ENCODE measurements around the gene ADAM12. TPM values are rescaled to one million over a fixed set of nuclear protein-coding genes. Genes with fewer than 3 reads are reported as not detected.
"Not testable (repeated sequence)": the region's sequence is repeated elsewhere in the genome, so short reads cannot be mapped to it uniquely, and the experiment has no call there.

Gene ADAM12
- total and polyA plus RNA-seq, 2 of the 13 experiments (the other 11 are each of a cell fraction or from before 2014, with no cell fraction given), result not detected

DNA sequence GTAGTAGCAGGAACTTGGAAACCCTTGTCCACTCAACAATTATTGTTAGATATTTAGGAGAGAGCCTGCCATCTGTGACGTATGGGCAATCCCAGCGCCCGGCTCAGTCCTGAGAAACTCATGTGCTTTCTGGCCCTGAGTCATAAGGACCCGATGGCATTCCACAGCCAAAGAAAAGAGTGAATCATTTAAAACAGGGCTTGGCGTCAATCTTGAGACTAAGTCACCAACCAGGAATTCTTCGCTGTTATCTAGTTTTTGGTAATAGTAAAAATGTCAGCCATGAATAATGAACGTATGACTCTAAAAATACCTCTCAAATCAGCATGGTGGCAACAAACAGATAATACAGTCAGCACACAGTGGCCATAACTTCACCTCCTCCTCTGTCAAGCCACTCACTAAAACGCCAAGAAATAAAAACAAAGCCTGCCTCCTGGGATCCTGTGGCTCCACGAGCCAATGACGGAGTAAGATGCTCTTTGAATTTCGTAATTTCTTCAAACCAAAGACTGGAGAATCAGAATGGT lies 140.8 kb downstream of the ADAM12 start (continued):
- TF ChIP-seq, protein P1, sequence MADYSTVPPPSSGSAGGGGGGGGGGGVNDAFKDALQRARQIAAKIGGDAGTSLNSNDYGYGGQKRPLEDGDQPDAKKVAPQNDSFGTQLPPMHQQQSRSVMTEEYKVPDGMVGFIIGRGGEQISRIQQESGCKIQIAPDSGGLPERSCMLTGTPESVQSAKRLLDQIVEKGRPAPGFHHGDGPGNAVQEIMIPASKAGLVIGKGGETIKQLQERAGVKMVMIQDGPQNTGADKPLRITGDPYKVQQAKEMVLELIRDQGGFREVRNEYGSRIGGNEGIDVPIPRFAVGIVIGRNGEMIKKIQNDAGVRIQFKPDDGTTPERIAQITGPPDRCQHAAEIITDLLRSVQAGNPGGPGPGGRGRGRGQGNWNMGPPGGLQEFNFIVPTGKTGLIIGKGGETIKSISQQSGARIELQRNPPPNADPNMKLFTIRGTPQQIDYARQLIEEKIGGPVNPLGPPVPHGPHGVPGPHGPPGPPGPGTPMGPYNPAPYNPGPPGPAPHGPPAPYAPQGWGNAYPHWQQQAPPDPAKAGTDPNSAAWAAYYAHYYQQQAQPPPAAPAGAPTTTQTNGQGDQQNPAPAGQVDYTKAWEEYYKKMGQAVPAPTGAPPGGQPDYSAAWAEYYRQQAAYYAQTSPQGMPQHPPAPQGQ (CRISPR knock-in tag; IDR thresholded peaks at IDR 0.05; ENCODE audit: borderline replicate concordance), result no peak
- TF ChIP-seq, protein P2, sequence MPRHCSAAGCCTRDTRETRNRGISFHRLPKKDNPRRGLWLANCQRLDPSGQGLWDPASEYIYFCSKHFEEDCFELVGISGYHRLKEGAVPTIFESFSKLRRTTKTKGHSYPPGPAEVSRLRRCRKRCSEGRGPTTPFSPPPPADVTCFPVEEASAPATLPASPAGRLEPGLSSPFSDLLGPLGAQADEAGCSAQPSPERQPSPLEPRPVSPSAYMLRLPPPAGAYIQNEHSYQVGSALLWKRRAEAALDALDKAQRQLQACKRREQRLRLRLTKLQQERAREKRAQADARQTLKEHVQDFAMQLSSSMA (CRISPR knock-in tag; IDR thresholded peaks at IDR 0.05), result no peak

DNA sequence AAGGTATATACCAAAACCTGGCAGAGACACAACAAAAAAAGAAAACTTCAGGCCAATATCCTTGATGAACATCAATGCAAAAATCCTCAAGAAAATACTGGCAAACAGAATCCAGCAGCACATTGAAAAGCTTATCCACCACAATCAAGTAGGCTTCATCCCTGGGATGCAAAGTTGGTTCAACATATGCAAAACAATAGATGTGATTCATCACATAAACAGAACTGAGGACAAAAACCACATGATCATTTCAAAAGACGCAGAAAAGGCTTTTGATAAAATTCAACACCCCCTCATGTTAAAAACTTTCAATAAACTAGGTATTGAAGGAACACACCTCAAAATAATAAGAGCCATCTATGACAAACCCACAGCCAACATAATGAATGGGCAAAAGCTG lies 141.9 kb downstream of the ADAM12 start:
- BruUV-seq (replicated peaks); H3K36me3 ChIP-seq (replicated peaks in 1 of 2; ENCODE audit: control insufficient read depth in 1 of 2, insufficient read depth in 2 of 2, low read length in 2 of 2); ATAC-seq; H3K27ac ChIP-seq (ENCODE audit: extremely low read length, insufficient read depth, low read length); POLR2A ChIA-PET; FAIRE-seq; H3K4me2 ChIP-seq (ENCODE audit: low read depth, low read length); H3K79me2 ChIP-seq (ENCODE audit: insufficient read depth, low read length); H3K4me3 ChIP-seq (replicated peaks in 1 of 3; ENCODE audit: insufficient read depth in 1 of 3, low read depth in 2 of 3, low read length in 3 of 3); CTCF ChIA-PET (ENCODE audit: low intra/inter-chr PET ratio, low total read pairs); DNase-seq (ENCODE audit: low spot score); in situ Hi-C loops (cut with HindIII; ENCODE audit: extremely low pct_ligation_motif_present, low pct_unique_long_range_greater_than_20kb); H4K20me1 ChIP-seq (ENCODE audit: insufficient read depth, low read length); H3K9me3 ChIP-seq (ENCODE audit: low read length); H3K4me1 ChIP-seq (ENCODE audit: insufficient read depth, low read length); H3K9ac ChIP-seq (ENCODE audit: insufficient read depth, low read depth, low read length); H2AFZ ChIP-seq (ENCODE audit: low read length); intact Hi-C loops (cut with micrococcal nuclease; ENCODE audit: unreplicated experiment): not testable (repeated sequence)
- 32% methylated on average over 1 of the region's 1 CpG for WGBS (ENCODE audit: low lambda C conversion rate)
- H3K27me3 ChIP-seq (ENCODE audit: control insufficient read depth in 1 of 2, insufficient read depth in 2 of 2, low read length in 2 of 2), result peaks cover 3 to 15% of the 10 kb centered on the region in 2 experiments; a peak in 4 of 5 replicates

DNA sequence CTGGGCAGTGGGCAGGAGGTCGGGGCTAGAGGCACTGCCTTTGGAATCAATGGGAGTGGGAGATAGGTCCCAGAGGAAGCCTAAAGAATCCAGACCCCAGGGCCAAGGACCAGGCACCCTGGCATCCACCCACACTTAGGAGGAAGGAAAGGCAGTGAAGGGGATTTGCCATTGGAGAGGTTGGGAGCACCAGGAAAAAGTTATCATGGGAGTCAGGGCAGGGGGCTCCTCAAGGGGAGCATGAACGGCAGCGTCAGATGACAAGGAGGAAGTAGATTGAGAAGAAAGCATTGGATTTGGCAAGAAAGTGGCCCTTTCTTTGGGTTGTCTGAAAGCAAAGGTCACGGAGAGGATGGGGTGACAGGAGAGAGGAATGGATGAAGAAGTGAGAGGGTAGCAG lies 142.8 kb downstream of the ADAM12 start:
- Histone ChIP-seq H3K9ac (ENCODE audit: insufficient read depth, low read depth, low read length) (no peak overlapping the region), H3K4me3 (replicated peaks in 1 of 3; ENCODE audit: insufficient read depth in 1 of 3, low read depth in 2 of 3, low read length in 3 of 3) (no peak overlapping the region), H3K36me3 (replicated peaks in 1 of 2; ENCODE audit: control insufficient read depth in 1 of 2, insufficient read depth in 2 of 2, low read length in 2 of 2) (no peaks in the 10 kb centered on the region), H3K4me2 (ENCODE audit: low read depth, low read length) (no peak overlapping the region), H3K27ac (ENCODE audit: extremely low read length, insufficient read depth, low read length) (no peak overlapping the region), H3K9me3 (ENCODE audit: low read length) (no peaks in the 10 kb centered on the region), H2AFZ (ENCODE audit: low read length) (no peak overlapping the region), H3K27me3 (ENCODE audit: control insufficient read depth in 1 of 2, insufficient read depth in 2 of 2, low read length in 2 of 2) (peaks cover 3 to 16% of the 10 kb centered on the region in 2 experiments), H3K79me2 (ENCODE audit: insufficient read depth, low read length) (no peaks in the 10 kb centered on the region), H3K4me1 (ENCODE audit: insufficient read depth, low read length) (no peaks in the 10 kb centered on the region), H4K20me1 (ENCODE audit: insufficient read depth, low read length) (no peaks in the 10 kb centered on the region)
- DNase-seq (ENCODE audit: low spot score) (no peak), FAIRE-seq (no peak), ATAC-seq (no peak)
- BruUV-seq (replicated peaks), result no TSS peak
- under 1% methylated on average over 4 of the region's 4 CpGs for WGBS (ENCODE audit: low lambda C conversion rate)
- intact Hi-C loops (cut with micrococcal nuclease; ENCODE audit: unreplicated experiment), result no loop called here
- CTCF ChIA-PET (ENCODE audit: low intra/inter-chr PET ratio, low total read pairs), result no interaction called here
- in situ Hi-C loops (cut with HindIII; ENCODE audit: extremely low pct_ligation_motif_present, low pct_unique_long_range_greater_than_20kb), result no loop called here
- POLR2A ChIA-PET, result no interaction called here
- TF ChIP-seq ZFP1 (CRISPR knock-in tag; IDR thresholded peaks at IDR 0.05) (no peak), HCFC1 (IDR thresholded peaks at IDR 0.05; ENCODE audit: low read depth, low read length) (no peak), ZNF720 (CRISPR knock-in tag; IDR thresholded peaks at IDR 0.05) (no peak), FOSL1 (CRISPR knock-in tag; IDR thresholded peaks at IDR 0.05; ENCODE audit: borderline replicate concordance) (no peak), MEIS2 (CRISPR knock-in tag; IDR thresholded peaks at IDR 0.05) (no peak)
- TF ChIP-seq, protein P3, sequence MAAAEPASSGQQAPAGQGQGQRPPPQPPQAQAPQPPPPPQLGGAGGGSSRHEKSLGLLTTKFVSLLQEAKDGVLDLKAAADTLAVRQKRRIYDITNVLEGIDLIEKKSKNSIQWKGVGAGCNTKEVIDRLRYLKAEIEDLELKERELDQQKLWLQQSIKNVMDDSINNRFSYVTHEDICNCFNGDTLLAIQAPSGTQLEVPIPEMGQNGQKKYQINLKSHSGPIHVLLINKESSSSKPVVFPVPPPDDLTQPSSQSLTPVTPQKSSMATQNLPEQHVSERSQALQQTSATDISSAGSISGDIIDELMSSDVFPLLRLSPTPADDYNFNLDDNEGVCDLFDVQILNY (CRISPR knock-in tag; conservative IDR thresholded peaks at IDR 0.05), result no peak
